HEK293T (cell line): Measurements from ENCODE around the gene KLF7.

Source experiments
- BHLHE40 ChIP-seq: fragments of 450-650 bp; IDR thresholded peaks from 2 replicates; pipeline ENCODE4 v1.6.1; 2016; ENCODE audit warnings: mild to moderate bottlenecking, moderate library complexity, borderline replicate concordance
- ELF4 ChIP-seq: fragments of 450-650 bp; IDR thresholded peaks from 2 replicates; pipeline ENCODE4 v1.6.1; 2017; ENCODE audit warnings: antibody characterized with exemption
- FOXA1 ChIP-seq: fragments of 450-650 bp; IDR thresholded peaks from 2 replicates; pipeline ENCODE4 v1.6.1; 2016; ENCODE audit warnings: mild to moderate bottlenecking
- FOXM1 ChIP-seq: fragments of 450-650 bp; IDR thresholded peaks from 2 replicates; pipeline ENCODE4 v1.6.1; 2017; ENCODE audit warnings: mild to moderate bottlenecking, borderline replicate concordance
- HDGF ChIP-seq: fragments of 450-650 bp; IDR thresholded peaks from 2 replicates; pipeline ENCODE4 v1.6.1; 2017; ENCODE audit warnings: antibody characterized with exemption, borderline replicate concordance
- L3MBTL2 ChIP-seq: fragments of 450-650 bp; conservative IDR thresholded peaks from 2 replicates; pipeline ENCODE4 v1.6.1; 2016; ENCODE audit warnings: mild to moderate bottlenecking
- LEF1 ChIP-seq: fragments of 450-650 bp; IDR thresholded peaks from 2 replicates; pipeline ENCODE4 v1.6.1; 2017; ENCODE audit warnings: mild to moderate bottlenecking, borderline replicate concordance
- NFRKB ChIP-seq: fragments of 450-650 bp; IDR thresholded peaks from 2 replicates; pipeline ENCODE4 v1.6.1; 2016; ENCODE audit warnings: mild to moderate bottlenecking, moderate library complexity
- SP1 ChIP-seq: fragments of 450-650 bp; IDR thresholded peaks from 2 replicates; pipeline ENCODE4 v1.6.1; 2017
- SUZ12 ChIP-seq: fragments of 450-650 bp; IDR thresholded peaks from 2 replicates; pipeline ENCODE4 v1.6.1; 2016; ENCODE audit warnings: mild to moderate bottlenecking
- TARDBP ChIP-seq: fragments of 450-650 bp; IDR thresholded peaks from 2 replicates; pipeline ENCODE4 v1.6.1; 2016
- ZNF384 ChIP-seq: fragments of 450-650 bp; IDR thresholded peaks from 2 replicates; pipeline ENCODE4 v1.6.1; 2016

DNA sequence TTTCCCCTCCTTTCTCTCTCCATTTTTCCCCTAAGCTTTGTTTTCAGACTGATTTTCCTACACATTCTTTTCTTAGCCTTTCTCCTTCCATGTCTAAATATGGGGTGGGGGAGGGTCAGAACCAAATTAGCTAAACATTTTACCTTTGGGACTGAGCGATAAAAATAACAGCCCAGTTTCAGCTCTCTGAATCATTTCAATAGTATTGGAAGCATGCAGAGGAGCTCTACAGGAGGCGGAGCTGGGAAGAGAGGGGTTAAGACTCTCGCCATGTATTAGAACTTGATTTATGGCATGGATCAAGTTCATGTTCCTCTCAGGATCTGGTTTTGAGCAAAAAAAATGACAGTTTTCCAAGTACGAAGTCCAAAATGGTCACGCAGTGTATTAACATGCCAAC is 117.3 kb downstream of the KLF7 start:
- TF ChIP-seq FOXA1 (no peak), BHLHE40 (no peak), LEF1 (no peak), HDGF (no peak), SP1 (no peak), FOXM1 (no peak), ELF4 (no peak), SUZ12 (no peak), L3MBTL2 (no peak), TARDBP (no peak), NFRKB (no peak), ZNF384 (no peak)
